Liver (tissue), 9 donors: ENCODE measurements around the gene PTPRC. TPM values are rescaled to one million over a fixed set of nuclear protein-coding genes. Genes with fewer than 3 reads are reported as not detected.

Experiments
- DNase-seq: peaks from one replicate; pipeline ENCODE4 v3.0.0-alpha.2; 2017; ENCODE audit warnings: low spot score
- H3K27ac ChIP-seq, 2 donors: one replicate each; pipeline ENCODE4 v1.7.0; 2013; ENCODE audit warnings: inconsistent platforms in 2 of 2, low read length in 2 of 2, control low read depth in 1 of 2, low read depth in 1 of 2, mild to moderate bottlenecking in 1 of 2
- H3K27me3 ChIP-seq, 4 donors: one replicate each; pipeline versions ENCODE4 v1.6.1 to v1.7.0; 2013; ENCODE audit warnings: low read length in 3 of 4, inconsistent platforms in 1 of 4, mild to moderate bottlenecking in 1 of 4, moderate library complexity in 1 of 4; ENCODE audit not compliant: control insufficient read depth in 4 of 4, insufficient read depth in 4 of 4
- H3K36me3 ChIP-seq, 4 donors: one replicate each; pipeline versions ENCODE4 v1.6.1 to v1.7.0; 2013; ENCODE audit warnings: low read length in 3 of 4, mild to moderate bottlenecking in 3 of 4, low read depth in 1 of 4, moderate library complexity in 1 of 4; ENCODE audit not compliant: control insufficient read depth in 4 of 4, insufficient read depth in 3 of 4
- H3K4me1 ChIP-seq, 4 donors: one replicate each; pipeline versions ENCODE4 v1.6.1 to v1.7.0; 2013; ENCODE audit warnings: low read length in 3 of 4, mild to moderate bottlenecking in 3 of 4, moderate library complexity in 1 of 4; ENCODE audit not compliant: control insufficient read depth in 4 of 4, insufficient read depth in 4 of 4
- H3K4me3 ChIP-seq, 3 donors: one replicate each; pipeline versions ENCODE4 v1.6.1 to v1.7.0; 2013; ENCODE audit warnings: low read length in 3 of 3, control low read depth in 1 of 3, low read depth in 1 of 3, mild to moderate bottlenecking in 1 of 3
- H3K9ac ChIP-seq, 2 donors: one replicate each; pipeline ENCODE4 v1.7.0; 2013; ENCODE audit warnings: low read length in 2 of 2, mild to moderate bottlenecking in 2 of 2, moderate library complexity in 2 of 2, control low read depth in 1 of 2, low read depth in 1 of 2
- H3K9me3 ChIP-seq, 4 donors: one replicate each; pipeline versions ENCODE4 v1.6.1 to v1.7.0; 2013; ENCODE audit warnings: low read length in 3 of 4; ENCODE audit not compliant: control insufficient read depth in 4 of 4
- ATF3 ChIP-seq: IDR thresholded peaks from 2 replicates; pipeline ENCODE4 v1.6.1; 2016; ENCODE audit warnings: antibody characterized with exemption
- CTCF ChIP-seq: fragments of 150-350 bp; IDR thresholded peaks from 2 replicates; pipeline ENCODE4 v1.5.1; 2017; ENCODE audit warnings: improper control_type of control experiment, low read depth, low read length; ENCODE audit not compliant: missing input control
- FOXA1 ChIP-seq: IDR thresholded peaks from 2 replicates; pipeline ENCODE4 v1.6.1; 2016; ENCODE audit warnings: antibody characterized with exemption
- FOXA2 ChIP-seq: IDR thresholded peaks from 2 replicates; pipeline ENCODE4 v1.6.1; 2016; ENCODE audit warnings: antibody characterized with exemption
- GABPA ChIP-seq, 2 donors: IDR thresholded peaks in 1 of 2; conservative IDR thresholded peaks in 1 of 2; 2 replicates each; pipeline ENCODE4 v1.6.1; 2016; ENCODE audit warnings: antibody characterized with exemption in 2 of 2, mild to moderate bottlenecking in 1 of 2, moderate library complexity in 1 of 2
- HNF4A ChIP-seq, 2 donors: conservative IDR thresholded peaks; 2 replicates each; pipeline ENCODE4 v1.6.1; 2016; ENCODE audit warnings: antibody characterized with exemption in 2 of 2, mild to moderate bottlenecking in 2 of 2
- HNF4G ChIP-seq: IDR thresholded peaks from 2 replicates; pipeline ENCODE4 v1.6.1; 2016; ENCODE audit warnings: antibody characterized with exemption
- JUND ChIP-seq, 2 donors: IDR thresholded peaks; 2 replicates each; pipeline ENCODE4 v1.6.1; 2016; ENCODE audit warnings: antibody characterized with exemption in 2 of 2
- MAX ChIP-seq: IDR thresholded peaks from 2 replicates; pipeline ENCODE4 v1.6.1; 2016; ENCODE audit warnings: antibody characterized with exemption
- NR2F2 ChIP-seq: IDR thresholded peaks from 2 replicates; pipeline ENCODE4 v1.6.1; 2016; ENCODE audit warnings: antibody characterized with exemption
- RAD21 ChIP-seq, 2 donors: IDR thresholded peaks; 2 replicates each; pipeline ENCODE4 v1.6.1; 2016; ENCODE audit warnings: antibody characterized with exemption in 2 of 2, mild to moderate bottlenecking in 2 of 2
- REST ChIP-seq: IDR thresholded peaks from 2 replicates; pipeline ENCODE4 v1.6.1; 2016; ENCODE audit warnings: antibody characterized with exemption, mild to moderate bottlenecking
- RXRA ChIP-seq, 2 donors: IDR thresholded peaks; 2 replicates each; pipeline ENCODE4 v1.6.1; 2017 to 2018; ENCODE audit warnings: antibody characterized with exemption in 2 of 2, mild to moderate bottlenecking in 1 of 2
- SP1 ChIP-seq: IDR thresholded peaks from 2 replicates; pipeline ENCODE4 v1.6.1; 2018; ENCODE audit warnings: antibody characterized with exemption, mild to moderate bottlenecking
- TAF1 ChIP-seq: conservative IDR thresholded peaks from 2 replicates; pipeline ENCODE4 v1.6.1; 2016; ENCODE audit warnings: antibody characterized with exemption, mild to moderate bottlenecking
- YY1 ChIP-seq: IDR thresholded peaks from 2 replicates; pipeline ENCODE4 v1.6.1; 2016; ENCODE audit warnings: antibody characterized with exemption, mild to moderate bottlenecking
- ZBTB33 ChIP-seq: IDR thresholded peaks from 2 replicates; pipeline ENCODE4 v1.6.1; 2016; ENCODE audit warnings: antibody characterized with exemption
- WGBS: extraction: QIAGEN DNeasy Blood & Tissue Kit; methylation state at CpG from one replicate; pipeline ENCODE4 v1.1.7; 2013; 5-methylcytosine and 5-hydroxymethylcytosine counted together
- polyA plus RNA-seq, 2 donors: library from polyadenylated mRNA; stranded (reverse) in 1 of 2; unstranded in 1 of 2; fragments of 200-250 nt in 1 of 2; fragments of >200 nt in 1 of 2; fragmentation: Nextera tagmentation in 1 of 2; extraction: Ambion mirVana in 1 of 2; gene quantifications; one replicate each; pipeline versions ENCODE4 v1.2.1 to v1.2.3, GENCODE V29; 2013 to 2015
- total RNA-seq, 2 donors: library from RNA; depleted of rRNA; stranded (reverse); fragments of >200 nt; gene quantifications; one replicate each; pipeline ENCODE4 v1.2.3, GENCODE V29; 2014
- donor health status: healthy.
- donor health status: healthy.
- donor health status: healthy.
- donor health status: healthy.
- donor health status: healthy.

The PTPRC gene
- total and polyA plus RNA-seq, 4 donors: 5.8 to 34.1 (median 16.2) TPM

- H3K27ac ChIP-seq: no peak overlapping the region
- peaks cover 0 to 2% (median 0%) of the 10 kb centered on the region in 4 donors for H3K4me1 ChIP-seq
- 85% methylated on average over 1 of the region's 1 CpG for WGBS
- H3K27me3 ChIP-seq: no peaks in the 10 kb centered on the region
- TF ChIP-seq REST: no peak
- TF ChIP-seq FOXA1: no peak
- no peak for TF ChIP-seq YY1
- no peak for TF ChIP-seq GABPA (IDR thresholded peaks at IDR 0.05 in 1 of 2, conservative IDR thresholded peaks at IDR 0.05 in 1 of 2)
- no peak for TF ChIP-seq HNF4G
- no peak for TF ChIP-seq HNF4A (conservative IDR thresholded peaks at IDR 0.05)
- TF ChIP-seq RAD21 (IDR thresholded peaks at IDR 0.05): no peak
- no peak for TF ChIP-seq ZBTB33
- no peak for TF ChIP-seq JUND (IDR thresholded peaks at IDR 0.05)
- no peak for TF ChIP-seq RXRA (IDR thresholded peaks at IDR 0.05)
- no peak for TF ChIP-seq MAX
- no peak for TF ChIP-seq SP1
- no peak for TF ChIP-seq CTCF
- TF ChIP-seq FOXA2: no peak
- no peaks in the 10 kb centered on the region for H3K36me3 ChIP-seq
- no peak for DNase-seq
- peak overlapping the region in 1 of 2 donors; percentile 90 for H3K9ac ChIP-seq
- peak overlapping the region in 2 of 3 donors; percentile 20 to 36 for H3K4me3 ChIP-seq
- H3K9me3 ChIP-seq: no peaks in the 10 kb centered on the region
Measured at GRCh38 chr1:198639671-198640143, 867 bp downstream of the PTPRC start.

GRCh38 chr1:198640174-198640573 is 1.3 kb downstream of the PTPRC start:
- whole genome bisulfite sequencing: 62% methylated on average over 2 of the region's 2 CpGs
- Histone ChIP-seq H3K27me3 (no peaks in the 10 kb centered on the region), H3K9ac (peak overlapping the region in 1 of 2 donors; percentile 90), H3K4me3 (peak overlapping the region in 2 of 3 donors; percentile 20 to 36), H3K4me1 (peaks cover 0 to 2% (median 0%) of the 10 kb centered on the region in 4 donors), H3K27ac (no peak overlapping the region), H3K9me3 (no peaks in the 10 kb centered on the region), H3K36me3 (no peaks in the 10 kb centered on the region)
- no peak for DNase-seq
- TF ChIP-seq YY1 (no peak), JUND (IDR thresholded peaks at IDR 0.05) (no peak), FOXA1 (no peak), TAF1 (no peak), RXRA (IDR thresholded peaks at IDR 0.05) (no peak), MAX (no peak), REST (no peak), ATF3 (no peak), HNF4A (conservative IDR thresholded peaks at IDR 0.05) (no peak), ZBTB33 (no peak), FOXA2 (no peak), SP1 (no peak), NR2F2 (no peak), GABPA (IDR thresholded peaks at IDR 0.05 in 1 of 2, conservative IDR thresholded peaks at IDR 0.05 in 1 of 2) (no peak)
